GM12872 (cell line): Measurements from ENCODE around the gene TMEM250.

Experiments used
- TF ChIP-seq, protein P1 (sequence below): IDR thresholded peaks from 3 replicates; pipeline ENCODE4 v1.5.1; 2011; ENCODE audit warnings: low read depth, mild to moderate bottlenecking, low read length, moderate library complexity; ENCODE audit not compliant: insufficient read depth

The TMEM250 gene

DNA sequence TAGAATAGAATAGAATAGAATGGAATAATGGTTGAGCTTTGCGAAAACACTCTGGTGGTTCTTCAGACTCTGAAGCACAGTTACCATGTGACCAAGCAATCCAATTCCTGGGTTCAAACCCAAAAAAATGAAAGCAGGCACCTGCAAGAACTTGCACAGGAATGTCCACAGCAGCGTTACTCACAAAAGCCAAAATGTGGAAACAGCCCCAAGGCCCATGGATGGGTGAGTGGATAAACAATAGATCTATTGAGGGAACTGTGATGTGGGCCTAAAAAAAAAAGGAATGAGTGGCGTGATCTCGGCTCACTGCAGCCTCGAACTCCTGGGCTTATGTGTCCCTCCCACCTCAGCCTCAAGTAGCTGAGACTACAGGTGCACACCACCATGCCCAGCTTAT, 21.4 kb upstream of the TMEM250 start:
- TF ChIP-seq, protein P1, sequence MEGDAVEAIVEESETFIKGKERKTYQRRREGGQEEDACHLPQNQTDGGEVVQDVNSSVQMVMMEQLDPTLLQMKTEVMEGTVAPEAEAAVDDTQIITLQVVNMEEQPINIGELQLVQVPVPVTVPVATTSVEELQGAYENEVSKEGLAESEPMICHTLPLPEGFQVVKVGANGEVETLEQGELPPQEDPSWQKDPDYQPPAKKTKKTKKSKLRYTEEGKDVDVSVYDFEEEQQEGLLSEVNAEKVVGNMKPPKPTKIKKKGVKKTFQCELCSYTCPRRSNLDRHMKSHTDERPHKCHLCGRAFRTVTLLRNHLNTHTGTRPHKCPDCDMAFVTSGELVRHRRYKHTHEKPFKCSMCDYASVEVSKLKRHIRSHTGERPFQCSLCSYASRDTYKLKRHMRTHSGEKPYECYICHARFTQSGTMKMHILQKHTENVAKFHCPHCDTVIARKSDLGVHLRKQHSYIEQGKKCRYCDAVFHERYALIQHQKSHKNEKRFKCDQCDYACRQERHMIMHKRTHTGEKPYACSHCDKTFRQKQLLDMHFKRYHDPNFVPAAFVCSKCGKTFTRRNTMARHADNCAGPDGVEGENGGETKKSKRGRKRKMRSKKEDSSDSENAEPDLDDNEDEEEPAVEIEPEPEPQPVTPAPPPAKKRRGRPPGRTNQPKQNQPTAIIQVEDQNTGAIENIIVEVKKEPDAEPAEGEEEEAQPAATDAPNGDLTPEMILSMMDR, result no peak

DNA sequence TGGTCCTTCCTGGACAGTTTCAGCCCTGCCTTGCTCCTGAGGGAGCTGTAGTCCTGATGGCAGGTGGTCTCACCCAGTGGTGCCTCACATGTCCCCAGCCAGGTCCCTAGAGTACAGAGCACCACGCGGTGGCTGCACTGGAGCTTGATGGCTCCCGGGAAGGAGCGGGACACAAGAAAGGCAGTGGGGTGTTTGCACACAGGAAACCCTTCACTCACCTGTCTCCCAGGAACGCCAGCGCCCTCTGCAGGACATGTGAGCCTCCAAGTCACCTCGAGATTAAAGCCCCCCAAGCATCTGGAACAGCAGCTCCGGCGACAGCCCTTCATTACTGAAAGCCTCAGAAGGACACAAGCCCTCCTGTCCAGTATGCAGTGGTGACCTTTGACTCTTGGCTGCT, 19.9 kb upstream of the TMEM250 start:
- TF ChIP-seq, protein P1, result peak; percentile 63

DNA sequence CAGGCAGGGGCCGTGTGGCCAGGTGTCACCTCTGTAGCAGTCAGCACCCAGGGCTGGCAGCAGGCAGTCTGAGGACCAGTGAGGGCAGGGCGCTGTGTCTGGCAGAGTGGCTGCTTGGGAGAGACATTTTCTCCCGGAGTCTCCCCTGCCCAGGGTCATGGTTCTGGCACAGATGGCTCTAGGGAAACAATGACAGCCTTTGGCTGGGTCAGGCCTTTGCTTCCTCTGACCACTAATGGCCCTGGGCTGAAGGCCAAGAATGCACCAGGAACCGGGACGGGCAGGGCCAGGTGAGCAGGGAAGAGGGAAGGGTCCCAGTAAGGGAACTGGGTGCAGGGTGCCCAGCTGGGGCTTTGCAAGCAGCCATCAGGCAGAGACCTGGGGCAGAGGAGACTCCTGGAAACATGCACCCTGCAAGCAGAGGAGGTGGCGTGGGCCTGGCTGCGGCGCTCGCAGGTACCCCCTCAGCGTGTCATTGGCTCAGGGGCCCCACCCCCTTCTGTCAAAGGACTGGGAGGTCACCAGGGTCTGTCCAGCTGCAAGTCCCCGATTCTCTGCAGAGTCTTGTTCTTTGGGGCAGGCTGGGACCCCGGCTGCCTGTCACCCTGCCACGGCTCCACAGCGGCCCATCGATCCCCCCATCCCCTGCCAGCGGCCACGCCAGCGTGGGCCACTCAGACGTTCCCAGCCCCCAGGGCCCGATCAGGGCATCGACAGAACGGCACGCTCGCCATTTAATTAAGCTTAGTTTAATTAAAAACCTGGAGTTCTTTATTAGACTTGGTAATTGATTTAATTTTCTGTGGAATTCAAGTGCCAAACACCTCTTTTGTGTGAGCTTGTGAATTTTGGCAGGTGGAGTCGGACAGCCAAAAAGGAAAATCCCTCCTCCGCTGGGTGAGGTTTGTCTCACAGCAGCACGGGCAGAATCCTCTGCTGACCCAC, 18.9 kb upstream of the TMEM250 start:
- TF ChIP-seq, protein P1, result no peak

DNA sequence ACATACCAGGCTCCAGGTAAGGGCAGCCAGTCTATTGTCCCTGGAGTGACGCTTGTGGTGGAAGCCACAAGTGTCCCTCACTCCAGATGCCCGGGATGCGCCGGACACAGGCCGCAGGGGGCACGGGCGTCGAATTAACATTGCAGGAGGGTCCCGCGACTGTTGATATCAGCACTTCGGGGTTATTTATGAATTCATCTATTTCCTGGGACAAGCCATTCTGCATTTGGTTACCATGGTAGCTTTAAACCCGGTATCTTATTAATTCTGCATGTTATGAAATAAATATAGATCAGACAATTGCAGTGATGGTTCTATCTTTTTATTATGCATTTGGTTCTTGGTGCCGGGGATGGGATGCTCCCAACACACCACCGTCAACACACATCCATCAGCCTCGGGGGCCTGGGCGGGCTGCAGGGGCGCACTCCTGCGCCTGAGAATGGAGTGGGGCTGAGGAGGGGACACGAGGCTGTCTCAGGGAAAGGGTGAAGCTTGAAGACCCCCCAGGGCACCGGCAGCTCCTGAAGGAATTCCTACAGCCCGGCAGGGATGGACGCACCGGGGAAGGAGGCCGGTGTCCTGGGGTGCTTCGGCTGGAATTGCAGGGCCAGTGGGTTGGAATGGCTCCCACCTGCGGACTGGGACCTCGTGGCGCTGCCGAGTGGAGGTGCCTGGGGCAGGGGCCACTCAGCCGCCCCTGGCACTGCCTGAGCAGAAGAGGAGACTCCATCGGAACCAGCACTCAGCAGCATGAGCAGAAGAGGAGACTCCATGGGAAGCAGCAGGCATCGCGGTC, 17.7 kb upstream of the TMEM250 start:
- TF ChIP-seq, protein P1, result no peak

DNA sequence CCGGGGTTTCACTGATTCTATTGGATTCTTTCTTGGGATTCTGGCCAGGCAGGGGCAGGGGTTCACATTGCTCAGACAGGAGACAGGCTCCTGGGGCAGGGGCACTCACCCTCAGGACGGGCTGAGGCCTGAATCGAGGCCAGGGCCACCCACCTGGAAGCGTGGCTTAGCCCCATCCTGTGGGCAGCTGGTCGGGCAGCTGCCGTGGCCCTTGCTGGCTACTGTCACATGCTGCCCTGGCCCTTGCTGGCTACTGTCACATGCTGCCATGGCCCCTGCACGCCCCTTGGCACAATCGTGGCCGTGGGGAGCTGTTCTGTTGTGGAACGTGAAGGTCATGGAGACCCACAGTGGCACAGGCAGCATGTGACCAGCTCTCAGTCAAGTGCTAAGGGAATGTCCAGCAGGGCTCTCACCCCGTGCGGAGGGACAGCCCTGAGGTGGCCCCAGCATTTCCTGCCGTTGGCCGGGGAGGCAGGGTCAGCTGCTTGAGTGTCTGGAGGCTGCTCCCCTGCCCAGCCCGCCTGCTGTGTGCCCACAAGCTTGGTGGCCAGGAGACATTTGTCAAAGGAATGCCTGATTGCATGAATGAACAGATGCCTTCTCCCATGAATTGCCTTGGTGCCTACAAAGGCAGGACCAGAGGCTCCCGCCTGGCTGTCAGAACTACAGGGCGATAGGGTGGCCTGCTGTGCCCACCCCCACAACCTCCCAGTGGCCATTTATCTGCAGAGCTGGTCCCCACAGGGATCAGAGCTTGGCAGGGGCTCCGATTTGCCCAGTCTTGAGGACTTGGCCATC, 16.9 kb upstream of the TMEM250 start:
- TF ChIP-seq, protein P1, result no peak

DNA sequence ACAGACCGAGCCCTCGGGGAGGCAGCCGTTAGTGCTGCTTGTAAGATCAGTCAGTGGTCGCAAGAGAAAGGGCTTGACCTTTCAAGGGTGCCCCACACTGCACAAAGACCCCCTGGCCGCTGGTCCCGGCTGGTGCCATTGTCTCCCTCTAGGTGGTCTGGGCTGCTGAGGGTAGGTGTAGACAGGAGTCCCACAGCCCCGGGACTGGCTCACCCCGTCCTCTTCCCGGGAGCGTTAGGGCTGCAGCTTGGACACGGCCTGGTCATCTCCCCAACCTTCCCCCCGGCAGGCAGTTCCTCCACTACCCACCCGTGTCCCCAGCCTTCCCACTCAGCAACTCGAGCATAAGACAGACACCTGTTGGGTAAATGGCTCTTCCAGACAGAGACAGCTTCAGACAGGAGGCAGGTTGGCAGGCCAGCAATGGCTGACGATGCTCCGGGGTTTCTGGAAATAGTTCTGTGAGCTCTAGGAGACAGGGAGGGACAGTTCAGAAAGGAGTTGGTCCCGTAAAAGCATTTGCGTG, 15.3 kb upstream of the TMEM250 start:
- TF ChIP-seq, protein P1, result no peak
